ENCODE measurements around the gene PRKN.

Gene PRKN

DNA sequence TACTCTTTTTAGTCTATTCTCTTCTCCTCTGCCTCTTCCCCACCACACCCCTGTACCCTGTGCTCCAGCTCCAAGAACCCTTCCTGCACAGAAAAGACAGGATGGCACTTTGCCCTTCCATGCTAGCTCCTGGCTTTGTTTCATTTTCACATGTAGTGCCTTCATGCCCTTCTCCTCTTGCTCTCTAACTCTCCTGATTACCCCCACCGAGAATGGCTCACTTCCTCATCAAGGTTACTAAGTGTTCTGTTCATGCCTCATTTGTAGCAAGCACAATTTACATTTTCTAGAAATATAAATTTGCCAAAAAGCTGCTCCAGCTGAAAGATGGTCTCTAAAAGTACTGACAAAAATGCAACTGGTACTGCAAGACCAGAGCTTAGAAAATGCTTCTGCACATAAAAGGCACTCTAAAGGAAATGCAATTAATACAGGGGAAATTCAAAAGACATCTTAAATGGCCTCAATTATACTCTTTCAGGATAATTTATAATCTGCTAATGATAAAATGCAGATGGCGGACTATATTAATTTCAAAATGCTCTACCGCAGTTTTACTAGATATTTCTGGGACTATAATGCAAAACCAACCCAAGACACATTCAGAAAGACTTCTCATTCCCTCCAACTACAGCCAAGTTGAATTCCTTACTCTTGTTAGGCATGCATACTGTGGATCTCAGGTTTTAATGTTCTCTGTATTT lies 570.2 kb downstream of the PRKN start:
- DNase-seq = no peak

DNA sequence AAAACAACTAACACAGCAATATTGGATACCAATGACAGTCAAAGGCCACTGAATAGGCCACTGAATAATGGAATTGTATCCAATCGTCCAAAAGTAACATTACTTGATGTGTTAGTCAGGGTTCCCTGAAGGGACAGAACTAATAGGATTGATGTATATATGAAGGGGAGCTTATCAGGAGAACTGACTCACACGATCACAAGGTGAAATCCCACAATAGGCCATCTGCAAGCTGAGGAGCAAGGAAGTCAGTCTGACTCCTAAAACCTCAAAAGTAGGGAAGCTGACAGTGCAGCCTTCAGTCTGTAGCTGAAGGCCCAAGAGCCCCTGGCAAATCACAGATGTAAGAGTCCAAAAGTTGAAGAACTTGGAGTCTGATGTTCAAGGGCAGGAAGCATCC lies 571.4 kb downstream of the PRKN start:
- DNase-seq = no peak

GRCh38 chr6:162154930-162155329 lies 572.6 kb downstream of the PRKN start:
- DNase-seq = no peak

DNA sequence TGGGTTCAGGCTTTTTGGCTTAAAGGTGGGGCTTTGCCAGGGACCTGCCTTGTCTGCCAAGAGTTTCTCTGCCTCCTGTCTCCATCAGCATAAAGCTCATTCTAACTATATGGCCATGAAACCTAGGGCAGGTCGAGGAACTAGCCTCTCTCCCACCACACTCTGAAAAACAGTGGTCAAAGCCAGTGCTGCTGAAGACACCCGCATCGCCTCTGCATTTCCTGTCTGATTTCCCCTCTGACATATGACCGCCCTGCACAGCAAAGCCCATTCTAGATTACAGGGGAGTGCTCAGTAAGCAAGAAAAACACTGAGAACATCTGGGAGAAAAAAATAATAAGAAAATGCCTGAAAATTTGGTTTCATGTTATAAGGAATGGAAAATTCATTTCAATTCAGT lies 573.6 kb downstream of the PRKN start:
- DNase-seq = no peak

DNA sequence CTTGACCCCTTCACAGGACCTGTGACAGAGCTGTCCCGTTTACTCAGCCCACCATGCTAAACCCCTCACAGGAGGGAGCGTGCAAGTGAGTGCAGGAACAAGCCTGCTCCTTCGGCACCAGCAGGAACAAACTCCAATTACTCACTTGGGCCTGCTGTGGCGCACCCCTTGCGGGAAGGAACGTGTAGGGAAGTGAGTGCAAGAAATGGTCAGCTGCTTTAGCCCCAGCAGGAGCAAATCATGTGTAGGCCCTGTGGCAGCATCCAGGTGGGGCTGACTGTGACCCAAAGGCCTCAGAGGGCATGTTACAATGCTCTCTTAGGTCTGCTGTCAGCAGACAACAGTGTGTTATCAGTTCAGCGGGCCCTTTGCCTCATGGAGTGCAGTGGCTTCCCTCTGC lies 574.4 kb downstream of the PRKN start:
- no peak for DNase-seq

DNA sequence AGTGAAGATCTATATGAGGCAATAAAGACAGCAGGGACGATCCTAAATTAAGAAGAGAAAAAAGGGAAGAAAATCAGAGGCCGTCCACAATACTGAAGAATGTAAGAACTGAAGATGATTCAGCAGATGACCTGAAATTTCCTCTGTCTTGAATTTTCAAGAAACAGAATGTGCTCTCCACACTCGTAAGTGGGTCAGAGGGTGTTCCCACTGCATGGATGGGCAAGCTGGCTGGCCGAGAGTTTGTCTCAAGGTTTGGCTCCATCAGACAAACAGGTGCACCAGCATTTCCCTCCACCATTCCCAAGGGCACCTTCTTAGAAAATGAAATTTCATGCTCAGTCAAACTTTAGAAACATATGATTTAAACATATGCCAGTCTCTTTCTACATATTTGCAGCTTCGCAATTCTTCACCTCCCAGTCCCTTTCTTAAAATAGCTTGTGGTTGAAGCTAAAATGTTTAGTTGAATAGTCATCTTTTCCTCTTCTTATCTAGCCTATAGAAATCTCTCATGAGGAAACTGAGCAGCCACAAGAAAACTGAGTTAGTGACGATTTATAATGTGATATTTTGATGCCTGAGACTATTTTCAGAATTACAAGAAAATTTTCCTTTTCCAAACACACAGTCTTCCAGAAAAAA lies 576.4 kb downstream of the PRKN start:
- DNase-seq = no peak

GRCh38 chr6:162150295-162150694 lies 577.3 kb downstream of the PRKN start:
- no peak for DNase-seq

DNA sequence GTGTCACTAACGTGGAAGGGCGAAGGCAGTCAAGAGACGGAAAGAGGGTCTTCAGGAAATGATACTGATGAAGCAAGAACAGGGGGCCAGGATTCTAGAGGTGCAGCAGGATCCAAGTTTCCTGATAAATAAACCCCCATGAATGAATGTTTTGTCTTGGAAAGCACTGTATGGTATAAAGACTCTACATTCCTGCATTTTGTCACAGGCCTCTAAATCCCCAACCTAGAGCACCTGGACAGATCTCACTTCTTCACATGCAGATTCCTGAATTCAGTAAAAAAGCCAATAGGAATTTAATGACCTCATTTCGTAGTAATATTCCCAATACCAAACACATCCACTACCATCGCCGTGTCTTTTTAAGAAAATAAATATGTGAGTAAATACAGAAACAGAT lies 577.8 kb downstream of the PRKN start:
- no peak for DNase-seq

- DNase-seq = no peak
Observed at GRCh38 chr6:162147805-162148204, 579.8 kb downstream of the PRKN start.

DNA sequence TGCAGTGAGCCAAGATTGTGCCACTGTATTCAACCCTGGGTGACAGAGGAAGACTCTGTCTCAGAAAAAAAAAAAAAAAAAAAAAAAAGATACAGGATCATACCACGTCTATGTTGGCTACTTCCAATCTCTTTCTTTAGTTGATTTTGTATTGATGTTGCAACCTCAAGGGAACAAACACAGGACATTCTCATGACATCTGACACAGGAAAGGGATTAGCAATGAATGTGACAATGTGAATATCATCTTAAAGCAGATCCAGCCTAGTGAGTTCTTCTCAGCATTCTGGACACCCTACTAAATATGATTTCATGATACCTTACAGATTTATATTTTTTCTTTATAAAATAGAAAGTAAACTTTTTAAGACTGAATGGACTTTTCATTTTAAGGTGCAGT lies 580.3 kb downstream of the PRKN start:
- no peak for DNase-seq

DNA sequence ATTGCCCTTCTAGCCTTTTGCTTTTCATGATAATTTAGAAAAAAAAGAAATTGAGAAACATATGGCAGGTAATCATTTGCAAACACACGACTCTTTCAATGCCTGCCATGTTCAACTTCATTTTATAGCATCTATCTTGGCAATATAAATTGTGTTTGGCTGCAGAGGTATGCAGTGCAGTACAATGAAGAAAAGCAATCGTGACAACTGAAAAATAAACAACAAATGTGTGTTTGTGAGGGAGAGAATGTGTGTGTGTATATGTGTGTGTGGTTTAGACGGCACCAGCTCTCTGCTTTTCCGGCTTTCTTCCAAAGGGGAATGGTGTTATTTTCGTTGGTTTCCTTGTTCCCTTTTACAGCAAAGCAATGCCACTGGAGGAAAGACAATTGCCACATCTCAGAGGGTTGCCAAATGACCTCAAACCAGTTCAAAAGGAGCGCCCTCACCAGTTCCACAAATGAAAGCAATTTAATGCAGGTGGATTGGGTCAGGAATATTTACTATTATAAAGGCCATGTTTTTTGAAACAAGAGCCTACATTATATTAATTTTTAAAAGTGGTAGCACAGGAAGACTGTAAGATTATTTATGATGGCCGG lies 587.2 kb downstream of the PRKN start:
- no peak for DNase-seq

DNA sequence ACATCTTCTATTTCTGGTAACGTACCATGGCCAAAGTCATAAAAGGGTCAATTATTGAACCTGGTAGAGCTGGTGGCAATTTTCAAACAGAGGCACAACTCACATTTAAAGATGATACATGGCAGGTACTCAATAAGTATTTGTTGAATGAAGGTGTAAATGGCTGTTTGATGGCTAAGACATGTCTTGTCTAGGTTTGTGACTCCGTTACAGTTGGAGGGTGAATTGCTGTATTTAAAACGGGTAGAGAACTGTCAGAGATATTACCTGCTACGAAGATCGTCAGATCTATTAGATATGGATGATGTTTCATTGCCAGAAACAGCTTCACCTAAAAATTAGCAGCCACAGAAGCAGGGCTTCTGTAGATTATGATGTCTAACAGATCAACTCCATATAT lies 601.9 kb downstream of the PRKN start:
- DNase-seq = no peak

- no peak for DNase-seq
Observed at GRCh38 chr6:162124710-162125435, 602.7 kb downstream of the PRKN start.

GRCh38 chr6:162123797-162124196 lies 603.8 kb downstream of the PRKN start:
- peak; percentile 38 for DNase-seq

GRCh38 chr6:162119341-162119740 lies 608.2 kb downstream of the PRKN start:
- no peak for DNase-seq

DNA sequence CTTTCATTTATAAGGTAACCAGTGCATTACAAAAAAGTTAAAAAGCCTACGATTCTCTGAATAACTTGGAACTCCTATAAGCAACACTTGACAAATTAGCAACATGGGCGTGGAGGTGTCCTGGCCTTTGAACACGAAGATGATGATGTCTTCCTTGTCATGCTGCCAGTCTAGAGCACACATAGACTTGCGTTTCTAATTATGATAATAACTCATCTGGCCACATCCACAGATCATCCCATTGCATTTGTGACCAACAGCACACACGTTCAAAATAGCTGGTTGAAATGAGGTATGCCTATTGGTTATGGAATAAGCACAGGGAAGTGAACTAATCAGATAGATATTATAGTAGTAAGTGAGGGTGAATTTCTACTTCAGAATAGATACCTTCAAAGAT lies 608.9 kb downstream of the PRKN start:
- no peak for DNase-seq

DNA sequence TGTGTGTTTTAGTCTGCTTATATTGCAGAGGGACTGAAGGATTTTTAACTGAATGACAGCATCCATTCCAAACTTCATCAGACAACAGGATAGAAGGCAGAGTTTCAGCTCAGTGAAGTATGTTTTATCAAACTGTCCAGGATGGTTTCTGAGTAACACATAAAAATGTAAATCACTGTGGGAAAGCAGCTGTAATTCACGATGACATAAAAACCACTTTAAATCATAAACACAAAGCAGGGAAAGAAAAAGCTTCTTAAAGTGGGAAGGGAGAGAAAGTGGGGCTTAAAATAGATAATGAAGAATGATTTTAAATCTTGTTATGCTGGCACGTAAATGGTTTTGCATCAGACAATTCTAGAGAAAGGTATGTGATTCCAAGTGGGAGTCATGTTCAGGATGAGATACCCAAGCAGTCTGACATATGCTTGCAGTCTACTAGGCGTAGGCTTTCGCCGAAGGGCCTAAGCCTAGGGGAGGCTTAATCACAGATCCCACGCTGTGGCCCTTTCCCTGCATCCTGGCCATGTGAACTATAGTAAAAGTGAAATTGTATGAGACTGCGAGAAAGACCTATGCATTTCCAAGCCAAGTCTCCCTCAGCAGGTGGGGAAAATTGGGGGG lies 610.6 kb downstream of the PRKN start:
- no peak for DNase-seq

DNA sequence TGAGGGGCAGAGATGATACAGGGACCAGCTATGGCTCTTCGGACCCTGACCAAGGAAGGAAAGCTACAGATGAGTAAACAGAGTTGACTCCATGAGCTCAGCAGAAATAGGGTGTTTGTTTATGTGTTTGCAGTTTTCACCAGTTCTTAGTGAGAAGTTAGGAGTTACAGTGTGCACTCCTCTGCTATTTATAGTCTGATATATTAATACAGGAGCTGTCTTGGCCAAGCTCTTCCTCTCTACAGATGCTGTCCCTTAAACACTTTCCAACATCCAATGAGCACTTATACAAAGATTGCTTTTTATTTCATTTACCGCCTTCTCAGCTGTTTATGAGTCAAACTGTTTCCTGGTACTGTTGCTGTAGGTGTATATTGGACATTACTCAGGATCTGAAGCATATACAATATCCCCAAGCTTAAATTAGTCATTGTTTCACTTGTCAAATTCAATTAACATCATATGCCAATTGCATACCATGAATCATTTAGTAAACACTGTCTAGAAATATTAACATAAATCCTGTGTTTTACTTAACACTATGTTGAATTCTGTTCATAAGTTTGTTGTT lies 618.0 kb downstream of the PRKN start:
- no peak for DNase-seq

GRCh38 chr6:162108041-162108440 lies 619.5 kb downstream of the PRKN start:
- DNase-seq = no peak

DNA sequence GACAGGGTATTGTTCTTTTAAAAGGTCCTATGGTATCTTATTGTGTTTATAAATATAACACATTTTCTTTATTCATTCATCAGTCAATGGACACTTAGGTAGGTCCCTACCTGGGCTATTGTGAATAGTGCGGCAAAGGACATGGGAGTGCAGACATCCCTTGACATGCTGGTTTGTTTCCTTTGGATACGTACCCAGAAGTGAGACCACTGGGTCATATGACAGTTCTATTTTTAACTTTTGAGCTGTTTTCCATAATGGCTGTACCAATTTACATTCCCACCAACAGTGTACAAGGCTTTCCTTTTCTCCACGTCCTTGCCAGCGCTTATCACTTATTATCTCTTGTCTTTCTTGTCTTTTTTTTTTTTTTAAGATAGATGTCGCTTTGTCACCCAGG lies 627.5 kb downstream of the PRKN start:
- DNase-seq = no peak

DNA sequence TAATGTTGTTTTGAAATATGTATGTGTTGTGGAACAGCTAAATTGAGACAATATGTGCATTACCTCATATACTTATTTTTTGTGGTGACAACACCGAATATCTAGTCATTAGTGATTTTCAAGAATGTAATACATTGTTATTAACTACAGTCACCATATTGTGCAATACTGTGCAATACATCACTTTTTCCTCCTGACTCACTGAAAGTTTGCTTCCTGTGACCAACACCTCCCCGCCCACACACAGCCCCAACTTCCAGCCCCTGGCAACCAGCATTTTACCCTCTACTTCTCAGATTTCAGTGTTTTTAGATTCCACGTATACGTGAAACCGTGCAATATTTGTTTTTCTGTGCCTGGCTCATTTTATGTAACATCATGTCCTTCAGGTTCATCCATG lies 627.9 kb downstream of the PRKN start:
- no peak for DNase-seq

DNA sequence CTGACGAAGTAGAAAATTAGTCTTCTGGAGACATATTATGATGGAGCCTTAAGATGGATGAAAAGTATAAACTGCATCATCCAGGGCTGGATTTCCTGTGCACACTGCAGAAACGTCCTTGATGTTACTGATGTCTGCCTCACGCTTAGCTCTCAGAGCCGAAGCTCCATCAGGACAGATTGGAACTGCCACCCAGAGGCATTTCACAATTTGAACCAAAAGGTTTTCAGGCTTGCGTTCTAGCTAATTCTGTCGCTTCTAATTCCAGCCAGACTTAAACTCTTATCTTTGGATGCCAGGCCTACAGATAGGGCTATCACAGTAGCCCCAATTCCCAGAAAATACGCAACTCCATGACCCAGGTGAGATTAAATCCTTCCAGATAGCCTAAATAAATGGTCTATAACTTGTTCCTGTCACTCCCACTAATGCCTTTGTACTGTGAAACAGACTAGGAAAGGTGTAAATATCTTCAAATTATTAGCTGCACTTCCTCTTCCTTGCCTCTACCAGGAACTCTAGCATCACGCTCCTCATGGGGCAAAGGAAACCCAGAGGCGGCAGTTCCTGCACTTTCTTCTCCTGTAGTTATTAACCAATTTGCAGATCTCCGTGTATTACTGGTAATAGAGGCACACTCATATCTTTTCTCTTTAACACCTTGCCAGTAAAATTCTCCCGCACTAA lies 634.6 kb downstream of the PRKN start:
- no peak for DNase-seq
